Stimulated activated CD8-positive, alpha-beta memory T cell treated with anti-CD3 and anti-CD28 coated beads, Interleukin-15, amount 100 ng/mL, for 1 hour (primary cell): ENCODE results near the gene ATP11C.
"Not testable (repeated sequence)": the region's sequence is repeated elsewhere in the genome, so short reads cannot be mapped to it uniquely, and the experiment has no call there.

Experiments used
- DNase-seq: peaks from one replicate; pipeline ENCODE4 v3.0.0-alpha.2; 2020; ENCODE audit warnings: low read depth

ATP11C gene

DNA sequence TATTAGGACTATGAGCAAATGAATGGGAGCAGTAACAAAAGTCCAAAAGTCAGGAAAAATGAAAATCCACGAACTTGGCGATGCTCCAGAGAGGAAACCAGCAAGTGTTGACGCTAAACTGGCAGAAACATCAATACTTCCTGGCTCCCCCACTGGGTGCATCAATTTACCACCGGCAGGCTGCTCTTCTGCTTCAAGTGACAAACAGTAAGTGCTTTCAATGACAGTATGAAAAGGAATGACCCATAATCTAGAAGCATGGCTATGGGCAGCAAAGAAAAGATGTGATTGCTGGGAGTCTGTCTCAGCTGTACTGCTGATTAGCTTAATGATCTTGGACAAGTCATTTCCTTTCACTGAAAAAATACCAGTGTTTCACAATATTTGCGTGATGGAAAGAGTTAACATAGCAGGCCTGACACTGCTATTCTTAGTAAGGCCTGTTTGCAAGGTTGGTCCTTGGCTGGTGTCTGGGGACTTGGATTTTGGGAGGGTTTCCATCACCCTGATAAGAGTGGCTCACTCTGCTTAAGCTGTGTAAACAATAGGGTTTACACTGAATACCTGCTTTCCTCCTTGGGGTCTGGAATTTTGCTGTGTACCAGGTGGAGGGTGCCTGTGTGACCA, 8.7 kb downstream of the ATP11C start:
- DNase-seq, result no peak

DNA sequence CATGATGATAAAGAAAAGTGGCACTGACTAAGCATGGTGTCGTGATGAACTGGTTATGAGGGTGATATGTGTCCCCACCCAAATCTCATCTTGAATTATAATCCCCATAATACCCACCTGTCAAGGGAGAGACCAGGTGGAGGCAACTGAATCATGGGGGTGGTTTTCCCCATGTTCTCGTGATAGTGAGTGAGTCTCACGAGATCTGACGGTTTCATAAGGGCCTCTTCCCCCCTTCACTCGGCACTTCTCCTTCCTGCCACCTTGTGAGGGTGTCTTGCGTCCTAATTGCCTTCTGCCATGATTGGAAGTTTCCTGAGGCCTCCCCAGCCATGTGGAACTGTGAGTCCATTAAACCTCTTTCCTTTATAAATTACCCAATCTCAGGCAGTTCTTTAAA, 11.7 kb downstream of the ATP11C start:
- not testable (repeated sequence) for DNase-seq

DNA sequence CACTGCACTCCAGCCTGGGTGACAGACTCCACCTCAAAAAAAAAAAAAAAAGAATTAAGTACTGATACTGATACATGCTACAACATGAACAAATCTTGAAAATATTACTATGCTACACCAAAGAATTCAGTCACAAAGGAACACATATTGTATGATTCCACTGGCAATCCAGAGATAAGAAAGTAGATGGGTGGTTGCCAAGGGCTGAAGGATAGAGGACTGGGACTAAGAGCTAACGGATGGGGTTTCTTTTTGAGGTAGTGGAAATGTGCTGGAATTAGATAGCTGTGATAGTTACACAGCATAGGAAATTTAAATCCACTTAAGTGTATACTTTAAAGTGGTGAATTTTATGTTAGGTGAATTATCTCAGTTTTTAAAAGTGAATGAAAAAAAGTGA, 12.5 kb downstream of the ATP11C start:
- DNase-seq, result no peak

DNA sequence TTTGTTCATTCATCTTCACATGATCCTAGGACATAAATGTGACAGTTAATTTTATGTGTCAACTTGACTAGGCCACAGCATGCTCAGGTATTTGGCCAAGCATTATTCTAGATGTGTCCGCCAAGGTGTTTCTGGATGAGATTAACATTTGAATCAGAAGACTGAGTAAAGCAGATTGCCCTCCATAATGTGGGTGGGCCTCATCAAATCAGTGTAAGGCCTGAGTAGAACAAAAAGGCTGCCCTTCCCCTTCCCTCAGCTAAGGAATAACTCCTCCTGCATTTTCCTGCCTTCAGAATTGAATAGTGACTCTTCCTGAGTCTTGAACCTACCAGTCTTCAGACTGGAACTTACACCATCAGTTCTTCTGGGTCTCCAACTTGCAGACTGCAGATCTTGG, 18.4 kb downstream of the ATP11C start:
- no peak for DNase-seq

DNA sequence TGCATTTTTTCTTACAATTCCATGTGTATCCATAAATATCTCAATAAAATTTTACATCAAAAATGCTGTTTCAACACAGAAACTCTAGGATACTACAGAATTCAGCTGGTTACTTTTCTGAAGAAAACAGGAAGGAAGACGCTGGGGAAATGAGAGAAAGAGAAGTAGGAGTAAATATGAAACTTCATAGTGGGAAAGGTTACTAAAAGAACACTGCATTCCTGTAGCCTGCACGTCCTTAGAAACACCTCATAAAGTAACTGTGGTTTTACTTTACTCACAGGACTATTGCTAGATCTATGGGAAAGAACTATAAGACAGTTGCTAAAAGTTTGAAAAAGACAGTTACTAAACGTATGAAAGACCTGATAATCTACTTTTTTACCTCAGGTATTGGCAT, 23.1 kb downstream of the ATP11C start:
- no peak for DNase-seq

DNA sequence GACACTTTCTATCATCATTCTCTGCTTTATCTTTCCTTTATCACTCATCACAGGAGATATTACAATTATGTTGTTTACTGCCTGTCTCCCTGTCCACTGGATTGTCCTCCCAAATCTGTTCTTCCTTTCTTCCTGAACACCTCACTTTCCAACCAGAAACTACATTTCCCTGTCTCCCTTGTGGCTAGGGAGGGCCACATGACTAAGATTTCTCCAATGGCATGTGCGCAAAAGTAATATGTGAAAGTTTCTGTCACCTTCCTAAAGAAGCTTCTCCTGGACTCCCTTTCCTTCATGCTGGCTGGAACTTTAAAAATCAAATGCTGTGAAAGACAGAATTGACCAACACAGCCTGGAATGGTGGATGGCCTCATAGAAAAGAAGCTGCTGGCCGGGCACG, 25.8 kb downstream of the ATP11C start:
- DNase-seq, result no peak

DNA sequence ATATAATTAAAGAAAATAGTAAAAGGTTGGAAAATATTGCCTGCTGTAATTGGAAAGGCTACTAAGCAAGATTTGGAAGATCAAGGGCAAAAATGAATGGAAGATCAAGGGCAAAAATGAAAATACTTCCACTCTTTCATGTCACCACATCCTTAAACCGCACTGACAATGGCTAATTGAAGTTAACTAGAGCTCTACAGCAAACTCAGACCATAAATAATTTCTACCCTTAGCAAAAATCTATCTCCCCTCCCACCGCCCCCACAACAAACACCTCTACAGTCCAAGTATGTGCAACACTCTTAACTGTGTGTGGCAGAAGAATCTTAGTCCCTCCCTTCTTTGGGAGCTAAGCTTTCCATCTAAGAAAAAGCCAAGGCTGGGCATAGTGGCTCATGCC, 27.1 kb downstream of the ATP11C start:
- no peak for DNase-seq

DNA sequence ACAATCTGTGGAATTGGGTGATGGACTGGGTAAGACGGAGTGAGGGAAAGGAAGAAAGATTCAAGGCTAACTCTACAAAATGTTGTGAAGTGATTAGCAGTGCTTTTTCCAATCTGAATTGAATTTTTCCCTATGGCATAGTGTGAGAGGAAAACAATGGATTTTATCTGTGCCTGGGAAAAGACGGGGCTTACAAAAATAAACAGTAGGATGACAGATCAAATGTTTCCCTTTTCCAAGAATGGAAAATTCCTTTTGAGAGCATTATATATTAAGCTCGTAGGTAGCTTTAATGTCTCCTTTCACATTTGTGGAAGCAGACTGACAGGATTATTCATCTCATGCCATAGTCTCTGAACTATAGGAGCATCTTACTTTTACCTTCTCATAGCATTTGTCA, 27.8 kb downstream of the ATP11C start:
- no peak for DNase-seq

DNA sequence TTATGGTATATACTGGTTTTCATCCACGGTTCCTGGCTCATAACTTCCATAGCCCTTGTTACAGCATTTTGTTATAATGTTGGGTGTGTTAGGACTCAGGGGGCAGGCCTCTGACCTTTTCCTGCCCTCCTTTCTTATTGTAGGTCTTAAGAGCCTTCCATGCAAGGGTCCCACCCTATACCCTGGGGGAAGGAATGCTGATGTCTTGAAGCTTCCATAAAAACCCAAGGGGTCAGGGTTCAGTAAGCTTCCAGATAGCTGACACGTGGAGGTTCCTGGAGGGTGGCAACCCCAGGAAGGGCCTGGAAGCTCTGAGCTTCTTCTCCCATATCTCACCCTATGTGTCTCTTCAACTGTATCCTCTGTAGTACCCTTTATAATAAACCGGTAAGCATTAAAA, 29.6 kb downstream of the ATP11C start:
- DNase-seq, result no peak

DNA sequence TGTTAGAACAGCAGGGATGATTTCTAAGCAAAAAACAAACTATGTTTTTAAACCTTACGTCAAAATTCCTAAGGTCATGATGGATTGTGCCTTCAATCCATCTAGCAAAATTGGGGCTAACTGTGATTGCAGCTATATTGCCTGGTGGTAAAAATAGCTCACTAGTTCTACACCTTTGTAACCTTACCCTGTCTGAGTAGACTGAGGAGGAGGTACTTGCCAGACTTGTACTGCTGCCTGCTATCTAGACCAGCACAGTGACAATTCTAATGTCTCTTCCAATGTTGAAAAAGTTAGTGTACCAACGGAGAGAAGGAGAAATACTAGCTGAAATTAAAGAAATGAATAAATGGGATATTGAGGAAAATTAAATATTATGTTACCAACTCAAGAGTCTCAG, 30.3 kb downstream of the ATP11C start:
- DNase-seq, result no peak

DNA sequence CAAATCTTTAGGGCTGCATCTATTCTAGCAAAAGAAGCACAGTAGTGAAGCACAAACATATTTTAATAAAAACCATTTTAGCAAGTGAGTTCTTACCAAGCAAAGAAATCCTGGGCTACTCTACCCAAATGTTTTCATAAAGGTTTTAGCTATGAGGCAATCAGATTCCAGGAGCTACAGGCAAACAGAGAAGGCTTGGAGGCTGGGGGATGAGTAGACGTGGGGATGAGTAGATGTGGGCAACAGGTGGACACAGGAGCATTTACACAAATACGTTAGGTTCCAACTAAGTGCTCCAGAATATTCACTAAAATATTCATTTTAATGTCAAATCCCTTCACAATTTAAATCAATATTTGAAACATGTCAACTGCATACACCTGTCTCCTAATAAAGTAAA, 34.5 kb downstream of the ATP11C start:
- no peak for DNase-seq

DNA sequence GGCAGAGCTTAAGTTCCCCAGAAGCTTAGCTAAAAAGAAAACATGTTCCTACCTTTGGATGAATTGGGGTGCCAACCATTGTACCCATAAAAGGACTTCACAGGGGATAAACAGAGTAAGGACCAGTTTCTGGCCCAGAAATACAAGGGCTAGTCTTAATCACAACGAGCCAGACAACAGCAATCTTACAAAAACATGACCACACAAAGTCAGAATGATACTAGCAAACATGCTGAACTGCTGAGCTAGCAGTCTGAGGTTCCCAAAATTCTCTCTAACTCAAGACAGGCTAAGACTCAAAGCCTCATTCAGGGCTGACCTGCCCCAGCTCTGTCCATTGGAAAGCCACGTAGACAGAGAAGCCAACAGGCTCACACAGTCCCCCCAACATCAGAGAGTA, 40.3 kb downstream of the ATP11C start:
- no peak for DNase-seq

DNA sequence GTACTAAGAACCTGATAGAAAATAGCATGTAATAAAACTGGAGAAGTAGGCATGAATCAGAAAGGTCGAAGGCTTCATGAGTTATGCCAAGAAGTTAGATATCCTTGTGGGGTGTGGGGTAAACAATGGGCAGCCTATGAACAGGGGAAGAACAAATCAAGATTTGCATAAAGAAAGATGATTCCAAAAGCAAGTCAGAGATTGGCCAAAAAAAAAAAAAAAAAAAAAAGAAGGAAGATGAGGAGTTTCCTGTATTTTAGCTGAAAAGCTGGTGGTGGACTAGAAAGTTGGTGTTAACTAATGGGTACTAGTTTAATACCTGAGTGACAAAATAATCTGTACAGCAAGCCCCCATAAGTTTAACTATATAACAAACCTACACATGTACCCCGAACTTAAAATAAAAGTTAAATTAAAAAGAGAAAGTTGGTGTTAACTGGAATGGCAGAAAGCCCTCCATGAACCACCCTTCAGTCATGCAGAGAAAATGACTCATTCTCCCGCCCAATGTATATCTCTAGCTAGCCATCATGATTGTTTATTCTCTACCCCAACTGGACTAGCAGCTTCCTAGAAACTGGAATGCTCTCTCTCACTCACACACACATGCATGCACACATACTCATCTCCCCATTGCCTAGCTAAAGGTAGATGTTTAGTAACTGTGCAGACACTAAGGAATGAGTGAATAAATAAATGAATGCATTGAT, 41.7 kb downstream of the ATP11C start:
- no peak for DNase-seq

DNA sequence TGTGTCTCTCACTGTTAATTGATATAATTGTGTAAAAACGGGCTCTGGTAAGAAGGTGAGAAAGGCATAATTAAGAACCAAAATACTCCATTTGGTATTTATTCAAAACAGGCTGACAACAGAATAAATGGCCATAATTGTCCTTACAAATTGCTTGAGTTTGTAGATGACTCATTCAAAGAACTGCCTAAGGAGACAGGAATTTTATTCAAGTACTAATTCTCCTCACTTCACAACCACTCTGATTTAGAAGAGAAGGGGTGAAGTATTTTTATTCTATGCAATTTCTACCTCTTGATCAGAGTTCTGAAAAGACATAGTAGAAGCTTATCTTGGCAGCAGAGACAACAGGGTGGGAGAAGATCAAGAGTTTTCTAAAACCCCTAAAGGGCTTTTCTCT, 43.1 kb downstream of the ATP11C start:
- DNase-seq, result no peak

DNA sequence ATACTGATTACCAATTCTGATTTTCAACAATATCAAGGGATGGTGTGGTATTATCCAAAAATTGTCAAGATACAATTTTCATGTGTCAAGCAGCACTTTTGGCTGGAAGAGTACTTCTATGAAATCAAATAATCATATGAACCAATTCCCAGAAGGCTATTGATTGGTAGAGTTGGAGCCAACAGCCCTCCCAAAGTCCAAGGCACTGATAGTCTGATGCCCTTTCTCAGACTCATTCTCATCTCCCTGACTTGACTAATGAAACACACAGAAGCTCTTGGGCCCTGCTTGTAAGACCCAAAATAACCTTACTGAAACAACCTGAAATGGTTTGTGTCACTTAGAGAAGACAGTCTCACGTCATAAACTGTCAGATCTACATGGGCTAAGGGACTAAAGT, 48.9 kb downstream of the ATP11C start:
- no peak for DNase-seq

DNA sequence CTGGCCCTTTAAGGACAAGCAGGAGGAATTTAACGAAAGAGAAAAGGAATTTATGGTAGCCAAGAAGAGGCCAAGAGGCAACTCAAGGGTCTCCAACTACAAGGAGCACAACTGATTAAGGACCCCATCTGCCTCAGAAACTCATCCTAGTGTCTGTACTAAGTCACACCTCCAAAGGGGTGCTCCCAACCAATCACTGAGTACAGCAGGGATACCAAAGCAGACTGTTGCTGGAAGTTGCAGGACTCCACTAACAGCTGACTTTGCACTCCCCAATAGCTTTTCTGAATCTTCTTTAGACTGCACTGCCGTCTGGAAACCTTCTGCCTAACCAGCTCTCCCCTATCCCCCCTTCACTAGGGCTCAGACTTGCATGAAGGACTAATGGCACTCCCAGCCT, 50.6 kb downstream of the ATP11C start:
- no peak for DNase-seq

DNA sequence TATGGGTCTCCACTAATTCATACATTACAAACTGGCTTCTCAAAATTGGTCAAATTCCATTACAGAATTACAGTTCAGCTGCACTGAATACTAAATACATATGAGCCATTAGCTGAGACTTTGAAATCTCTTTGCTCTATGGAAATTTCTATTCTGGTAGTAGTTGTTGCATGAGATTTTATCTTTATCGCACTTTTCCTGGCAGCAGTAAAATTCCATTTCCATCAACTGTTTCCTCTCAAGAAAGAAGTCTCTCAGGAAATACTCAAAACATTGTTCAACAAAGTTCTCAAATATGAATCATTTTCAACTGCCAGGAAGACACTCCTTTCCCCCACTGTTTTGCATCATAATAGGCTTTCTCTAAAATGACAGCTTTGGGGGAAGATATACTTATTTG, 51.3 kb downstream of the ATP11C start:
- no peak for DNase-seq

DNA sequence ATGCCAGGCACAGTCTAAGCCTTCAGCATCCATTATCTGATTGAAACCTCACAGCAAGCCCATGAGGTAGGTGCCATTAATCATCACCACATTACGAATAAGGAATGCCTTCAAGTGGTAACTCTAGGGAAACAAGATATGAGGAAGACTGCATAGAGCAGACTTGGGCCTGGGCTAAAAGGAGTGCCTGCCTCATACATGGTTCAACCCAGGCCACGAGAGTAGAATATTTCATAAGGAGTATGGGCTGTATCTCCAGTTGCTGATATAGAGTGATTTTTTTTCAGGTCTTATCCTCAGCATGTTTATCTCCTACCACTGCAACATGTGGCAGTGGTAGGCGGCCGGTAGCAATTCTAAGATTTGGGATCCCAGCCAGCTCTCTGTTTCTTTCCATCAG, 51.7 kb downstream of the ATP11C start:
- DNase-seq, result no peak

DNA sequence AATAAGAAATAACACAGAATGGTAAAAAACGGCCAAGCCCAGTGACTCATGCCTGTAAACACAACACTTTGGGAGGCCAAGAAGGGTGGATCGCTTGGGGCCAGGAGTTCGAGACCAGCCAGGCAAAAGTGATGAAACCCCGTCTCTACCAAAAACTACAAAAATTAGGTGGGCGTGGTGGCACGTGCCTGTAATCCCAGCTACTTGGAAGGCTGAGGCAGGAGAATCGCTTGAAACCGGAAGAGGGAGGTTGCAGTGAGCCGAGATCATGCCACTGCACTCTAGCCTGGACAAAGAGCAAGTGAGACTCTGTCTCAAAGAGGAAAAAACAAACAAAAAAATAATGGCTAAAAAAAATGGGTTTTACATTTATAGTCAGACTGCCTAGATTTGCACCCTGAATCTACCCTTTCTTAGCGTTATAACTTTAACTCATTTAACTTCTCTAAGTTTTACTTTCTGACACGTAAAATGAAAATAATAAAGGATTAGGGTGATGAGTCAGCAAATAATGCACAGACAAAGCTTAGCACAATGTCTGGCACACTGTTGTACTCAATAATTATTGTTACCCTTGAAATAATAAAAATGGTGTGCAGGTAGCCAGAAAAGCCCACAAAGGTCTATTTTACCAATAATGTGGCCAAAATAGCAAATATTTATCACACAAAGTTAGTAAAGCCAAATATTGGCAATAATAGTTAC, 55.0 kb downstream of the ATP11C start:
- DNase-seq, result no peak

DNA sequence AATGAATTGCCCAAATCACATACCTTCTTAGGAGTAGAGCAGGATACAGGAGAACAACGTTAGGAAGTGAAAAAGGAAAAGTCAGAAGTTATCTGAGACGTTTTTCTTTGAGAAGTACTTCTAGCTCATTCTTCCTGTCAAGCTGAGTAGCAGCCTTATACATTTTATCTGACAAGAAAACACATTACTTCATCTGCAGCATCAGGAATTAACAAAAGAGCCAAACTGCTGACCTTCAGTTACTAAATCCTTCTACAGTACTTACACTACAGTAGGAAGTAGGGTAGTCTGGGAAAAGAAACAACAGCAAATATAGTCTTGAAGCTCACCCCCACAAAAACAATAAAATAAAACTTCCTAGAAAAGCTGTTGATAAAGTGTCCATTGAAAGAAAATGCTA, 57.0 kb downstream of the ATP11C start:
- DNase-seq, result no peak

DNA sequence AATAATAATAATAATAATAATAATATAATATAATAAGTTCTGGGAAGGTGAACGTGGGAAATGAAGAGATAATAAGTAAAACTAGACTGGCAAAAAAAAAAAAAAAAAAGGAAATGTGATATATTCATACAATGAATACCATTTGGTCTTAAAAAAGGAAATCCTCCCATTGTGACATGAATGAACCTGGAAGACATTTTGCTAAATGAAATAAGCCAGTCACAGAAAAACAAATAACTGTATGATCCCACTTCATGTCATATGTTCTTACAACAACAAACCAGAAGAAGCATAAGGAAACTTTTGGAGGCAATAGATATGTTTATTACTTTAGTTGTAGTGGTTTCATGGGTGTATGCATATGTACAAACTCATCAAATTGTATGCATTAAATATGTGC, 63.1 kb downstream of the ATP11C start:
- no peak for DNase-seq

DNA sequence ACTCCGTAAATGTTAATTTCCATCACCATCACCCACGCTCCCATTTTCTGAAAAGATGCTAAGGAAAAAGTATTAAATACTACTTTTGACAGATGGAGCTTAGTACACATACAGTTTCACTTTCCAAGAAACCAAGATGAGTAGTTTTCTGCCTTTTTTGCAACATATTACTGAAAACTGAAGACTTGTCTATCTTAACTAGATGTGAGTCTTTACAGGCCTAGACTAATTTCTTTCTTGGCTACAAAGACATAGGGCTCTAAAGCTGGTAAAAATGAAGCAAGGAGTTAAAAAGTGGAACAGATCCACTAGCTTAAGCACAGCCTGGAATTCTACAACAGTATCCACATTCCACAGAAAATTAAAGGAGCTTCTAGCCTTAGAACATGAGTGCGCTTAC, 68.2 kb downstream of the ATP11C start:
- no peak for DNase-seq

DNA sequence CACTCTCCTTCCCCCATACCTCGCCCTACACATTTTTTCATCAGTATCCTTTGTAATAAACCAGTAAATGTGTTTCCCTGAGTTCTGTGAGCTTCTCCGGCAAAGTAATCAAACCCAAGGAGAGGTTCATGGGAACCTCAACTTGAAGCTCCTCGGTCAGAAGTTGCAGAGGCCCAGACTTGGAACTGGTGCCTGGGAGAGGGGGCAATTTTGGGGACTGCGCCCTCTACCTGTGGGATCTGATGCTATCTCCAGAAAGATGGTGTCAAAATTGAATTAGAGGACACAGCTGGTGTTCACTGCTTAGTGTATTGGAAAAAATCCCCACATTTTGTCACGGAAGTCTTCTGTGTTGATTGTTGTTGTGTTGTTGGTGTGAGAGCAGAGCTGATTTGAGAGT, 70.6 kb downstream of the ATP11C start:
- no peak for DNase-seq

DNA sequence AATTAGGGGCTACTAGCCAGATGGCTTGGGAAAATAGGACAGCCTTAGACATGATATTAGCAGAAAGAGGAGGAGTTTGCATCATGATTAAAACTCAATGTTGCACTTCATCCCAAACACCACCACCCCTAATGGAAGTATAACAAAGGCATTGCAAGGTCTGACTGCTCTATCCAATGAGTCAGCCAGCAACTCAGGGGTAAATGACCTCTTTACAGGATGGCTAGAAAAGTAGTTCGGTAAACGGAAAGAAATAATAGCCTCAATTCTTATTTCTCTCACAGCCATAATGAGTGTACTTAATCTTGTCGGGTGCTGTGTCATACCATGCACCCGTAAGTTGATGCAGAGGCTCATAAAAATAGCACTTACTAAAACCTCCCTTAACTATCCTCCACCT, 76.0 kb downstream of the ATP11C start:
- DNase-seq, result not testable (repeated sequence)
